ENCODE results near the gene STRN. TPM values are rescaled to one million over a fixed set of nuclear protein-coding genes. Genes with fewer than 3 reads are reported as not detected.
"Not testable (repeated sequence)": the region's sequence is repeated elsewhere in the genome, so short reads cannot be mapped to it uniquely, and the experiment has no call there.

Gene STRN
- total RNA-seq, 1 donor from 2014 or later, result 7.0 TPM

DNA sequence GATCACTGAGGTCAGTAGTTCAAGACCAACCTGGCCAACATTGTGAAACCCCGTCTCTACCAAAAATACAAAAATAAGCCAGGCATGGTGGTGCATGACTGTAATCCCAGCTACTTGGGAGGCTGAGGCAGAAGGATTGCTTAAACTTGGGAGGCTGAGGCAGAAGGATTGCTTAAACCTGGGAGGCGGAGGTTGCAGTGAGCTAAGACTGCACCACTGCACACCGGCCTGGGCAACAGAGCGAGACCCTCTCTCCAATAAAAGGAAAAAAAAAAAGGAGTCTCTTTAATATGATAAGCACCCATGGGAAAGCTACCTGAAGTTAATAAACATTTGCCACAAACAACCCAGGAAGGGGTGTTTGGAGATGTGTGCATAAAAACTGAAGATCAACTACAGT is 2.6 kb downstream of the STRN start:
- no peak for DNase-seq (ENCODE audit: low spot score)
- ATAC-seq, result no peak

- no peak for ATAC-seq
- no peak for DNase-seq (ENCODE audit: low spot score)
Observed at GRCh38 chr2:36963106-36963505, 3.2 kb downstream of the STRN start.

- no peak for ATAC-seq
- DNase-seq (ENCODE audit: low spot score), result no peak
Observed at GRCh38 chr2:36960773-36961172, 5.6 kb downstream of the STRN start.

DNA sequence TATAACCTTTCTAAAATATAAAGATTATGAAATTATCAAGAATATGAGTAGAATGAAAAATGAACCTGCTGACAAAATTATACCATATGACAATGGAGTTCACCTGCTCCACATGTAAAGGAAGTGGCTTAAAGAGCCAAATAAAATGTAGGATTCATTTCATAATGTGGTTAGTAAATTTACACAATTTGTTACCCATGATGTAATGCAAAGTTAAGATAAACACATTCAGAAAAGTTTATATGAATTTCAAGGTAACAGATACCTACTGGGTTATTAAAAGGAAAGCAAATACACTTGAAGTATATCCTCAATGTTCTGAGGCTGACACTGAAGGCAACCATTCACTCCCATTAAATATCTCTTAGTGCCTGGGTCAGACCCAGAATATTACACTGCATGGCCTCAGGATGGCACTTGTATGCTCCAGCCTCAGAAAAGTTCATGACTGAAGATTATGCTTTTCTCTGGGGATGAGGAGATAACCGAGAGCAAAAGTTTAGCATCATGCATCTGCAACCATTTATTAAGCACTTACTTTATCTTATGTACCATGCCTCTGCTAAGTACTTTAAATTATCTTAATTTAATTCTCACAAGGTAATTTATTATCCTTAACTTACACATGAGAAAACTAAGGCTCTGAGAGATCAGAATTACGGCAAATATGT is 6.2 kb downstream of the STRN start:
- DNase-seq (ENCODE audit: low spot score) (no peak), ATAC-seq (peak; percentile 37)

- DNase-seq (ENCODE audit: low spot score) (no peak), ATAC-seq (no peak)
Observed at GRCh38 chr2:36954977-36955607, 11.2 kb downstream of the STRN start.

- ATAC-seq, result no peak
- no peak for DNase-seq (ENCODE audit: low spot score)
Observed at GRCh38 chr2:36952748-36953197, 13.6 kb downstream of the STRN start.

GRCh38 chr2:36951574-36951973 is 14.8 kb downstream of the STRN start:
- ATAC-seq (no peak), DNase-seq (ENCODE audit: low spot score) (no peak)

DNA sequence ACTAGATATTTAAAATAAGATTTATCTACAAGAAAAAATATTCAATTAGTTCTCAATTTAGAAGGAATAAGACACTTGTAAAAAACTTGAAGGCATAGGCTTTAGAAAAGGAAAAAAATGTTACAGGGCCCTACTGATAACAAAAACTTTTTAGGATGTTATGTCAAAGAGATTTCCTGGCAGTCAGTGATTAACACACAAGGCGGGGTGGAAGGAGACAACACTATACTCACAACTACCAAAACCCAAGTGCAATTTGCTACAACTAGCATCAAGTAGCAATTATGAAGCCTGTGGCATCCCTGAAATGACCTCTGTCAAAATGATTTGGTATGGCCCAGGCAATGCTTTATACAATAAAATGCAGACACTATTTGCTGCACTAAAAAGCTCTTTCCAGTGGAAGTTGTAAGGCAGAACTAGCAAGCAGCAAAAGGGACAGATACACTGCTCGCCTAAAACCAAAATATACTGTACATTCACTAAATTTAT is 15.3 kb downstream of the STRN start:
- DNase-seq (ENCODE audit: low spot score) (no peak), ATAC-seq (no peak)

- DNase-seq (ENCODE audit: low spot score) (no peak), ATAC-seq (no peak)
Observed at GRCh38 chr2:36949845-36950244, 16.5 kb downstream of the STRN start.

DNA sequence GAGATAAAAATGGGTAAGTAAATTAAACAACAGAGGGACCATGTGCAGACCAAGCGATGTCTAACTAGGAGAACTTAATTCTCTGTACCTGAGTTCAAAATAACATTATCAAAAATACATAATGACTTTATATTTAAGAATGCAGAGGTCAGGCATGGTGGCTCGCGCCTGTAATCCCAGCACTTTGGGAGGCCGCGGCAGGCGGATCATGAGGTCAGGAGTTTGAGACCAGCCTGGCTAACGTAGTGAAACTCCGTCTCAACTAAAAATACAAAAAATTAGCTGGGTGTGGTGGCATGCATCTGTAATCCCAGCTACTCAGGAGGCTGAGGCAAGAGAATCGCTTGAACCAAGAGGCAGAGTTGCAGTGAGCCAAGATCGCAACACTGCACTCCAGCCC is 21.1 kb downstream of the STRN start:
- ATAC-seq, result not testable (repeated sequence)

DNA sequence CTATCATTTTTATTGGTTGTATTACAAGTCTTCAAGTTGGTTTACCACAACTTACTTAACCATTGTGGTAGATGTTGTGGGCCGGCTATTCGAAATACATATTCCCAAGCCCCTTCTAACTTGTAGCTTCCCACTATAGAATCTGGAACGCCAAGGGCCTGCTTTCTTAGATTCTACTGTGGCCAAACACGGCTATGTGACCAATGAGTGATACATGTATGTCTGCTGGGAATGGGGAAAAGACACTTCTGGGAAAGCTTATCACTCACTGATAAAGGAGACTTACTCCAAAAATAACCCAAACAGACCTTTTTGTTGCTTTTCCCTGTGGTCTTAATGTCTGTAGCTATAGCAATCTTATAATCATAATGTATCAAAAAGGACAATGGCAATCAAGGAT is 24.5 kb downstream of the STRN start:
- DNase-seq (ENCODE audit: low spot score) (no peak), ATAC-seq (no peak)

More for the DNA sequence above, 21.1 kb downstream of the STRN start:
- DNase-seq (ENCODE audit: low spot score), result not testable (repeated sequence)

DNA sequence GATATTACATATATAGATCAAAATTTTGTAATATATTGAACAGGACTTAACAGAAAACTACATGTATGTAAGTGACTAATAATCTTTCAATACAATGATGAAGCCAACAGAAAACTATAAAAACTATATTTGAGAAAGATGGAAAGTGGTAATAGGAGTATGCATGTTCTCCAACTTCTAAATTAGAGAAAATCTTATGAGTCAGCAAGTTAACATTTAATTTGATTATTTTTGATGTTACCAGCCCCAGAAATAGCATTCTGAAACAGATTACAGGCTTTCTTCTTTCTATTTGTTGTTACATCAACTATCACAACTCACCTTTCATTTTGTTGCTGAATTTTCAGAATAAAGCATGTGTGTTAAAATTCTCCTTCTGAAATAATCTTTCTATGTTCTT is 29.8 kb downstream of the STRN start:
- ATAC-seq; DNase-seq (ENCODE audit: low spot score): not testable (repeated sequence)

DNA sequence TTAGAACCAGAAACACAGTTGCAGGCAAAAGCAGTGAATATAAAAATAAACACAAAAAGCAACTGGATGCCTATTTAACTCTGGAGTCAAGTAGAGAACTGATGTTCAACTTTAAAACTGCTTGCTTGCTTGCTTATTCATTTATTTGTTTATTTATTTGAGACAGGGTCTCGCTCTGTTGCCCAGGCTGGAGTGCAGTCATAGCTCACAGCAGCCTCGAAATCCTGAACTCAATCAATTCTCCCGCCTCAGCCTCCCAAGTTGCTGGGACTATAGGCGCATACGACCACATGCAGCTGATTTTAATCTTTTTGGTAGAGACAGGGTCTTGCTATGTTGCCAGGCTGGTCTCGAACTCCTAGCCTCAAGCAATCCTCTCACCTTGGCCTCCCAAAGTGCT is 34.6 kb downstream of the STRN start:
- not testable (repeated sequence) for DNase-seq (ENCODE audit: low spot score); ATAC-seq

- ATAC-seq; DNase-seq (ENCODE audit: low spot score): not testable (repeated sequence)
Observed at GRCh38 chr2:36930787-36931410, 35.4 kb downstream of the STRN start.

DNA sequence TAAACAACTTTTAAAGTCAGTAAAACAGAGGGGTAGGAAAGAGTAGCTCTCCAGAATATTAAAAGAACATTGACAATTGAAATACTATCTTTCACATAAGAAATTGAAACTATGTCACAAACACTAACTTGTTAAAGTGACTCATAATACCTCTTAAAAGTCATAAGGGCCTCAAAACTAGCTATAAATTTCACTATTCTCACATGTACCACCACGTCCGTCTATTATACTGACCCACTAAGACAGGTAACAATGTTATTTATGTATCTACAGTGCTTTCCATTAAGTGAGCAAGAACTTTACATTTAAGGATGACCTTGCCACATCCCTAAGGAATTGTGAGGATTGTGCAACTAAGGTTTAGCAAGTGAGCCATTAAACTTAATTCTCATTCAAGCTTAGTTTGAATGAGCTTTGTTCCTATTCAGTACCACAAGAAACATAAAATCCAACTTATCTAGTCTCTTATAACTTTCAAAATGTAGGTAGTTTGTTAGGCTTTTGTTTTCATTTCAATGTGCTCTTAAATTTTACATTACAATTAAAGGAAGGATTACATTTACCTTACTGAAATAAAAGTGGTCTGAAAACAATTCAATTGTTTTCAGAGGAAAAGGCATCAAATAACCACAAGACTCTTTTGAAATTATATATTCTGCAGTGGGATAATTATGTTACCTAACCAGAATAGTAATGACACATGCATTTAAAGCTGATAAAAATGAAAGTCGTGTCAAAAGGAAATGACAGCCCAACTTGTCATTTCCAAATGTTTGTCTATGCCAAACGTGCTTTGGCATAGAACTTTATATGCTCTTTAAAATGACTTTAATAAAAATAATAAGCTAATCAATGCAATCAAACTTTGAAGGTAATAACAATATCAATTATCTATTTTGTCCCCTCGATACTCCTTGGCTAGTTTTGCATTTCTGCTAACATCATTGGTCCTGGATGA is 39.9 kb downstream of the STRN start:
- not testable (repeated sequence) for DNase-seq (ENCODE audit: low spot score); ATAC-seq

DNA sequence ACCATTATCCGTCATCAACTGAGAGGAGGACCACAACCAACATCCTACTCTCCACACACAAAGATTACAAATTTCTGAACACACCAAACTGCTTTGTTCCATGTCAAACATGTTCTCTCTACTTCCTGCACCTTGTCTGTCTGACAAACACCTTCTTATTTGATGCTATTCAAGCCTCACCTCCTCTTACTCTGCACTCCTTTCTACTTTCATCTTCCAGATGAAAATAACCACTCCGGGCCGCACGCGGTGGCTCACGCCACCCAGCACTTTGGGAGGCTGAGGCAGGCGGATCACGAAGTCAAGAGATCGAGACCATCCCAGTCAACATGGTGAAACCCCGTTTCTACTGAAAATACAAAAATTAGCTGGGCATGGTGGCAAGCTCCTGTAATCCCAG is 43.7 kb downstream of the STRN start:
- not testable (repeated sequence) for DNase-seq (ENCODE audit: low spot score); ATAC-seq

DNA sequence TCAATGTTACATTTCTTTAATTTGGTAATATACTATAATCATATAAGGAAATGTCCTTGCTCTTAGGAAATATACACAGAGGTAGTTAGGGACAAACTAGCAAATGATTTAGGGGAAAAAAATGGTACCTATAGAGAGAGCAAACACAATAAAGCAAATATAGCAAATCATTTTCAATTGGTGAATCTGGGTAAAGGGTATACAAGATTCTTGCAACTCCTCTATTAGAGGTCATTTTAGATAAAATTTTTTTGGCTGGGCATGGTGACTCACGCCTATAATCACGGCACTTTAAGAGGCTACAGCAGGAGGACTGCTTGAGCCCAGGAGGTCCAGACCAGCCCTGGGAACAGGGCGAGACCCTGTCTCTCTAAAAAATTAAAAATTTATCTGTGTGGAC is 44.4 kb downstream of the STRN start:
- DNase-seq (ENCODE audit: low spot score) (no peak), ATAC-seq (no peak)

DNA sequence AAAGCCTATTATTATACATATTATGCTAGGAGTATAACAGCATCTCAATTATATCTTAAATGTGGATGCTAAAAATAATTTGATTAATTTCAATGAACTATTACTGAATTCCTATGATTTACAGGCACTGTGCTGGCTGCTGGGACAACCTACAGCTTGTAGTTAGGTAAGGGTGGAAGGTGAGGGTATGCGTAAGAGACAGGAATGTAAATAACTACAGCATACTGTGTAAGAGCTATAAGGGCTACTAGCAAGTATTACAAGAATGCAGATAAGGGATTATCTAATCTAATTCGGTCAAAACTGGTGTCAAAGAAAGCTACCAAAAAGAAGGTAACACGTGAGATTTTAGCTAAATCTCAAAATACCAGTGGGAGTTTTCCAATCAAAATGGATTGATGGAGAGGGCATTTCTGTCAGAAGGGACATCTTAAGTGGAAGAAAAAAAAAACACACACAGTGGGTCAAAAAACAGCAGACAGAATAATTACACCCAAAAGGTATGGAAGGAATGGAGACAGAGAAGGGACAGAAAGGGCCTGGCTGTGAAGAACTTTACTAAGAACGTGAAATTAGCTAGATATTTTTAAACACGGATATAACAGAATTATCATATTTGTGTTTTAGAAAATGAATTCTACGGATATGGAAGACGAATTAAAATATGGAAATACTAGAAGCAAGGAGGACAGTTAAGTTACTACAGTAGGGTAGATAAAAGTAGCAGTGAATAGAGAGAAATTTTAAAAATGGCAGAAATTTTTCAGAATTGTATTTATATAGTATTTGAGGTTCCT is 47.1 kb downstream of the STRN start:
- no peak for DNase-seq (ENCODE audit: low spot score)
- ATAC-seq, result no peak

GRCh38 chr2:36918307-36918706 is 48.0 kb downstream of the STRN start:
- ATAC-seq (no peak), DNase-seq (ENCODE audit: low spot score) (no peak)

DNA sequence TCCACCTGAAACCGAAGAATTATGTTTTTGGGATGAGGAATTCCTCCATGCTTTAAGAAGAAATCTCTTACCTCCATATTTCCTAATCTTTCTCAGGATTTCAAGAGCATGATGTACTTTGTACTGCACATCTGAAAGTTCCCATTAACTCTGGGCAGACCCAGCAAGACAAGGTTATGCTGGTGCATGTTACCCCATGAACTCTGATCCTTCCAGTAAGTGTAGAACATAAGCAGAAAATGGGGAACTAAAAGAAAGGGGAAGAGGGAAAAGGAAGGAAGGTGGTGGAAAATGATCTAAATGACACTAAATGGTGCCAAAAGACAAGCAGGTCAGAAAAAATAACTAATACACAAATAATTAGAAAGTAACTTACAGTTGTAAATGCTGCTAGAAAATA is 50.7 kb downstream of the STRN start:
- DNase-seq (ENCODE audit: low spot score), result no peak
- peak; percentile 82 for ATAC-seq

Measured in left lobe of liver (tissue), 2 donors.